GM19099 (cell line): ENCODE data around the gene RAP1GAP2.

Experiments used
- POLR2A ChIP-seq: IDR thresholded peaks from 3 replicates; pipeline ENCODE4 v1.6.1; 2011; ENCODE audit warnings: low read depth; ENCODE audit not compliant: insufficient read length; ENCODE audit errors: extremely low read depth

RAP1GAP2 gene

GRCh38 chr17:2796164-2797125 lies at the start of gene RAP1GAP2:
Gene RAP1GAP2 (plus strand): TSS chr17:2796438. CDS start chr17:2796528, 90 bp downstream.
- TF ChIP-seq POLR2A: no peak

- TF ChIP-seq POLR2A: no peak
Measured at GRCh38 chr17:2749058-2749783, 47.0 kb upstream of the RAP1GAP2 start, which contains the start of gene CCDC92B. Gene CCDC92B (minus strand): TSS chr17:2749652. CDS start chr17:2735145, 14,507 bp downstream.

GRCh38 chr17:2749784-2750181 lies 46.5 kb upstream of the RAP1GAP2 start:
- no peak for TF ChIP-seq POLR2A

GRCh38 chr17:2750721-2751120 lies 45.5 kb upstream of the RAP1GAP2 start:
- no peak for TF ChIP-seq POLR2A

GRCh38 chr17:2751491-2751890 lies 44.7 kb upstream of the RAP1GAP2 start:
- no peak for TF ChIP-seq POLR2A

GRCh38 chr17:2755891-2756724 lies 40.1 kb upstream of the RAP1GAP2 start:
- no peak for TF ChIP-seq POLR2A

- TF ChIP-seq POLR2A: no peak
Measured at GRCh38 chr17:2758870-2759269, 37.4 kb upstream of the RAP1GAP2 start.

- no peak for TF ChIP-seq POLR2A
Measured at GRCh38 chr17:2770129-2770528, 26.1 kb upstream of the RAP1GAP2 start.

GRCh38 chr17:2775206-2775605 lies 21.0 kb upstream of the RAP1GAP2 start:
- TF ChIP-seq POLR2A: no peak

GRCh38 chr17:2776589-2777241 lies 19.5 kb upstream of the RAP1GAP2 start:
- TF ChIP-seq POLR2A: no peak

GRCh38 chr17:2777242-2777867 lies 18.9 kb upstream of the RAP1GAP2 start:
- TF ChIP-seq POLR2A: no peak

- TF ChIP-seq POLR2A: no peak
Measured at GRCh38 chr17:2778489-2778888, 17.7 kb upstream of the RAP1GAP2 start.

GRCh38 chr17:2779545-2779944 lies 16.7 kb upstream of the RAP1GAP2 start:
- no peak for TF ChIP-seq POLR2A

- no peak for TF ChIP-seq POLR2A
Measured at GRCh38 chr17:2780256-2780655, 16.0 kb upstream of the RAP1GAP2 start.

- TF ChIP-seq POLR2A: no peak
Measured at GRCh38 chr17:2780931-2781454, 15.2 kb upstream of the RAP1GAP2 start.
